ENCODE measurements around the gene GMCL1.

The GMCL1 gene

GRCh38 chr2:69918401-69918800, 88.9 kb downstream of the GMCL1 start:
- no peak overlapping the region for H3K4me3 ChIP-seq (ENCODE audit: severe bottlenecking)
- peaks cover 66% of the 10 kb centered on the region for H3K36me3 ChIP-seq (ENCODE audit: low read depth)
- TF ChIP-seq, protein P1, sequence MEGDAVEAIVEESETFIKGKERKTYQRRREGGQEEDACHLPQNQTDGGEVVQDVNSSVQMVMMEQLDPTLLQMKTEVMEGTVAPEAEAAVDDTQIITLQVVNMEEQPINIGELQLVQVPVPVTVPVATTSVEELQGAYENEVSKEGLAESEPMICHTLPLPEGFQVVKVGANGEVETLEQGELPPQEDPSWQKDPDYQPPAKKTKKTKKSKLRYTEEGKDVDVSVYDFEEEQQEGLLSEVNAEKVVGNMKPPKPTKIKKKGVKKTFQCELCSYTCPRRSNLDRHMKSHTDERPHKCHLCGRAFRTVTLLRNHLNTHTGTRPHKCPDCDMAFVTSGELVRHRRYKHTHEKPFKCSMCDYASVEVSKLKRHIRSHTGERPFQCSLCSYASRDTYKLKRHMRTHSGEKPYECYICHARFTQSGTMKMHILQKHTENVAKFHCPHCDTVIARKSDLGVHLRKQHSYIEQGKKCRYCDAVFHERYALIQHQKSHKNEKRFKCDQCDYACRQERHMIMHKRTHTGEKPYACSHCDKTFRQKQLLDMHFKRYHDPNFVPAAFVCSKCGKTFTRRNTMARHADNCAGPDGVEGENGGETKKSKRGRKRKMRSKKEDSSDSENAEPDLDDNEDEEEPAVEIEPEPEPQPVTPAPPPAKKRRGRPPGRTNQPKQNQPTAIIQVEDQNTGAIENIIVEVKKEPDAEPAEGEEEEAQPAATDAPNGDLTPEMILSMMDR (IDR thresholded peaks at IDR 0.05; ENCODE audit: poor library complexity, severe bottlenecking): no peak
- no peaks in the 10 kb centered on the region for H3K9me3 ChIP-seq (ENCODE audit: severe bottlenecking)
- DNase-seq (ENCODE audit: low spot score) (no peak), ATAC-seq (ENCODE audit: low read depth) (no peak)
- peak overlapping the region; percentile 56 for H3K27ac ChIP-seq (ENCODE audit: poor library complexity, severe bottlenecking)
- peaks cover 25% of the 10 kb centered on the region for H3K4me1 ChIP-seq (ENCODE audit: insufficient read depth, poor library complexity, severe bottlenecking)
- no peaks in the 10 kb centered on the region for H3K27me3 ChIP-seq (ENCODE audit: insufficient read depth, poor library complexity, severe bottlenecking)

DNA sequence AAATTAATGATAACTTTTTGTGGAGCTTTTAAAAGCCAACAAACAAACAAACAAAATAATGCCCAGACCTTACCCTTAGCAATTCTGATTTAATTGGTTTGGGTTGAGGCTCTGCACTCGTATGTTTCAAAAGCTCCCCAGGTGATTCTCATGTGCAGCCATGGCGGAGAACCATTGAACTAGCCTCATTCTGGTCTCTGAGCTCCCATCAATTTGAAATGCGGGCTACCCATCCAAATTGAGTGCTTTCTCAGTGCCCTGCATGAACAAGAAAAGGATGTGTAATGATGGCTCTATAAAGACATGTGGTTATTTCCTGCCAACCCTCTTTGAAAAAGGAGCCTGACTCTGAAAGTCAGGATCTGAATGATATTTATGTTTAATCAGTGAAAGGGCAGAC, 93.7 kb downstream of the GMCL1 start:
- H3K4me3 ChIP-seq (ENCODE audit: severe bottlenecking): no peak overlapping the region
- ATAC-seq (ENCODE audit: low read depth): no peak
- peaks cover 74% of the 10 kb centered on the region for H3K36me3 ChIP-seq (ENCODE audit: low read depth)
- peaks cover 13% of the 10 kb centered on the region for H3K4me1 ChIP-seq (ENCODE audit: insufficient read depth, poor library complexity, severe bottlenecking)
- H3K27me3 ChIP-seq (ENCODE audit: insufficient read depth, poor library complexity, severe bottlenecking): no peaks in the 10 kb centered on the region
- DNase-seq (ENCODE audit: low spot score): no peak
- H3K9me3 ChIP-seq (ENCODE audit: severe bottlenecking): no peaks in the 10 kb centered on the region
- TF ChIP-seq, protein P1 (IDR thresholded peaks at IDR 0.05; ENCODE audit: poor library complexity, severe bottlenecking): no peak
- H3K27ac ChIP-seq (ENCODE audit: poor library complexity, severe bottlenecking): no peak overlapping the region

DNA sequence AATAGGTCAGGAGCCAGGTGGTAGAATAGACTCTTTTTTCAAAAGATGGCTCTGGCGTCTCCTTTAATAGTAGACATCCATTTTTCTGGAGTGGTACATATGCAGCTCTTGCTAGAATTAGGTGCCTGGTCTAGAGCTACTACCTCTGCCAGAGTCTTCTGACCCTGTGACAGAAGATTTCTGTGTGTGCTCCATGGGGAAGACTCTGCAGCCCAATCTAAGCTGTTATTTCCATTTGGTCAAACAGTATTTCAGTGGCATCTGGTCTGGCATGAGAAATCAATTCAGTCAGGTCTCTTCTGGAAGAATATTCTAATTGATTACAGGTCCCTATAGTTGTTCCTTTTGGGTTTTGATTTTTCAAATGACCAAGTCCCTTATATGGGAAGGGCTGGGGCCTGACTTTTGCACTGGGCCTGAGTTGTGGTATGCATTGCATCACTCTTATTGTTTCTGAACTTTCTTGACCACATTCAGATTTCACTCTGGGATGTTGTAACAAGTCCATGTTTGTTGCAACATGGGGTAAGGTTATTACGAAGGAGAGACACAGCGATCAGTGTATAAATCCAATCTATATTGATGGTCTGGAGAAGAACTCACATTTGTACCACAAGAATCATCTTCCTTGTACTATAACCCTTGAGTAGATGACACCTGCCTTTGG, 97.5 kb downstream of the GMCL1 start:
- Histone ChIP-seq H3K27ac (ENCODE audit: poor library complexity, severe bottlenecking) (no peak overlapping the region), H3K4me3 (ENCODE audit: severe bottlenecking) (no peak overlapping the region), H3K4me1 (ENCODE audit: insufficient read depth, poor library complexity, severe bottlenecking) (peaks cover 14% of the 10 kb centered on the region), H3K27me3 (ENCODE audit: insufficient read depth, poor library complexity, severe bottlenecking) (no peaks in the 10 kb centered on the region), H3K36me3 (ENCODE audit: low read depth) (peaks cover 56% of the 10 kb centered on the region), H3K9me3 (ENCODE audit: severe bottlenecking) (no peaks in the 10 kb centered on the region)
- peak; percentile 36; the same call in 1 of the 3 replicates for ATAC-seq (ENCODE audit: low read depth)
- TF ChIP-seq, protein P1 (IDR thresholded peaks at IDR 0.05; ENCODE audit: poor library complexity, severe bottlenecking): no peak
- DNase-seq (ENCODE audit: low spot score): no peak
